ENCODE measurements around the gene ALDH1L1.

DNA sequence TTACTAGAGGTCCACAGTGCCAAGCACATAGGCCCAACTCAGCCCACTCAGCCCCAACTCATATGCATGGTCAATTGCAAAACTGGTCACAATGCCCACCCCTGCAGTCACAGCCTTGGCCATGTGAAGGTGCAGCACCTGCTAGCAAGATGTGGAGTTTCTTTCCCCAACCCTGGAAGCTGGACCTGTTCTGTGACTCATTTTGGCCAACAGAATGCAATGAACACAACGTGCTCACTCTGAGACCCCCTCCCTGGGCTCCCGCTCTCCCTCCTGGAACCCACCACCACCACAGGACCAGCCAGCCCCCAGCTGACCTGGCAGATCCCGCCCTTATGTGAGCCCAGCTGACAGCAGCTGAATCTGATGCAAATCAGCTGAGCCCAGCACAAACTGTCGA, 34.4 kb downstream of the ALDH1L1 start:
- TF ChIP-seq CTCF (conservative IDR thresholded peaks at IDR 0.05): no peak
- TF ChIP-seq EZH2 (IDR thresholded peaks at IDR 0.05; ENCODE audit: low read depth): no peak
